Stomach (tissue), 9 donors: ENCODE results near the gene RETREG1. TPM values are rescaled to one million over a fixed set of nuclear protein-coding genes. Genes with fewer than 3 reads are reported as not detected.

Experiments used
- DNase-seq, 2 donors: peaks; one replicate each; pipeline versions ENCODE4 v3.0.0 to v3.0.0-alpha.2; 2013 to 2019
- H3K27ac ChIP-seq, 5 donors: fragments of 200-600 bp in 4 of 5; sonication (generic) in 4 of 5; one replicate each; pipeline ENCODE4 v1.5.1; 2013 to 2019; ENCODE audit warnings: mild to moderate bottlenecking in 1 of 5, moderate library complexity in 1 of 5
- H3K27me3 ChIP-seq, 3 donors: fragments of 200-600 bp; sonication (generic); one replicate each; pipeline ENCODE4 v1.5.1; 2017 to 2019; ENCODE audit warnings: mixed run types in 1 of 3
- H3K36me3 ChIP-seq, 4 donors: fragments of 200-600 bp; sonication (generic); 1 replicate in 3 of 4; 2 replicates in 1 of 4; pipeline ENCODE4 v1.5.1; 2016 to 2019
- H3K4me1 ChIP-seq, 4 donors: fragments of 200-600 bp; sonication (generic); one replicate each; pipeline ENCODE4 v1.5.1; 2016 to 2019
- H3K4me3 ChIP-seq, 4 donors: fragments of 200-600 bp; sonication (generic) in 3 of 4; one replicate each; pipeline ENCODE4 v1.5.1; 2016 to 2019; ENCODE audit warnings: mild to moderate bottlenecking in 1 of 4
- H3K9me3 ChIP-seq, 4 donors: fragments of 200-600 bp; sonication (generic); one replicate each; pipeline ENCODE4 v1.5.1; 2016 to 2019
- CTCF ChIP-seq, 7 experiments: fragments of 450-650 bp in 4 of 7; fragments of 200-600 bp in 3 of 7; sonication (generic) in 3 of 7; IDR thresholded peaks; one replicate each; pipeline ENCODE4 v1.5.1; 2016 to 2019; ENCODE audit warnings: antibody characterized with exemption in 7 of 7, control low read depth in 2 of 7, mild to moderate bottlenecking in 1 of 7
- EP300 ChIP-seq: sonication (generic); formaldehyde crosslinking; IDR thresholded peaks from one replicate; pipeline ENCODE4 v1.6.1; 2017; ENCODE audit warnings: antibody characterized with exemption
- POLR2A ChIP-seq, 4 donors: fragments of 450-650 bp; IDR thresholded peaks; one replicate each; pipeline ENCODE4 v1.6.1; 2016; ENCODE audit warnings: antibody characterized with exemption in 4 of 4, control low read depth in 2 of 4, mild to moderate bottlenecking in 1 of 4, moderate library complexity in 1 of 4
- POLR2AphosphoS5 ChIP-seq, 3 donors: sonication (generic); formaldehyde crosslinking; IDR thresholded peaks; one replicate each; pipeline ENCODE4 v1.6.1; 2016; ENCODE audit warnings: antibody characterized with exemption in 3 of 3
- WGBS, 5 donors: extraction: QIAGEN DNeasy Blood & Tissue Kit in 3 of 5; methylation state at CpG; one replicate each; pipeline versions ENCODE4 v1.1.5 to v1.1.7; 2013 to 2018; 5-methylcytosine and 5-hydroxymethylcytosine counted together
- intact Hi-C: fragments of 100-400 bp; cut with DNase I; formaldehyde crosslinking; loops from one replicate; pipeline ENCODE4 v1.15.1; 2023; ENCODE audit warnings: low total_unique reads
- polyA plus RNA-seq, 3 donors: library from polyadenylated mRNA; stranded (reverse); fragments of 200-250 nt; gene quantifications; one replicate each; pipeline ENCODE4 v1.2.3, GENCODE V29; 2013
- total RNA-seq, 5 donors: library from RNA; depleted of rRNA; stranded (reverse); fragments of >200 nt; gene quantifications; one replicate each; pipeline versions ENCODE4 v1.1.0 to v1.2.3, GENCODE V29; 2014 to 2016
- donor health status: healthy with polysubstance abuse.
- donor health status: Bipolar disorder and iron deficiency.
- donor health status: healthy.

RETREG1 gene
- total and polyA plus RNA-seq, 8 donors: 7.1 to 71.2 (median 23.9) TPM

DNA sequence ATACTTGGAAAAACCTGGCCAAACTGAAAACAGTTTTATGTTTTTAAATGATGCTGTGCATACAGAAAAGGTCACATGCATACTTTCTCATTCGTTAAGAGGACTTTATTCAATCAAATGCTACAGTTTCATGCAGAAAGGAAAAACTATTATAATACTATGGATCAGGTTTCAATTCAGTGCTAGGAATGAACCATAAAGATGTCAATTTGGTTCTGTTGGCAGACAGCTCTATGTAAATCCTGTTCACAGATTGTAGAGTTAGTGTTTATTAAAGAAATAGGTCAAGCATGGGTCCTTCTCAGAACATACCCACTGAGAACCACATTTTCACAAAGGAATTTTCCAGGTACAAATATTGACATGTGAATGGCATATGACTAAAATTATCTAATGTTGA lies 57.1 kb downstream of the RETREG1 start:
- Histone ChIP-seq H3K9me3 (no peaks in the 10 kb centered on the region), H3K27ac (no peak overlapping the region), H3K27me3 (no peaks in the 10 kb centered on the region), H3K36me3 (no peaks in the 10 kb centered on the region), H3K4me1 (no peaks in the 10 kb centered on the region), H3K4me3 (no peak overlapping the region)
- no peak for TF ChIP-seq EP300
- TF ChIP-seq POLR2A (IDR thresholded peaks at IDR 0.05): no peak
- no peak for TF ChIP-seq POLR2AphosphoS5 (IDR thresholded peaks at IDR 0.05)
- no peak for TF ChIP-seq CTCF (IDR thresholded peaks at IDR 0.05)
- WGBS, 5 donors: 49 to 88% (median 59%) methylated on average over 1 of the region's 1 CpG
- intact Hi-C loops: no loop called here
- DNase-seq: no peak

- DNase-seq: no peak
- no peaks in the 10 kb centered on the region for H3K36me3 ChIP-seq
- H3K27me3 ChIP-seq: no peaks in the 10 kb centered on the region
- no peak overlapping the region for H3K4me3 ChIP-seq
- intact Hi-C loops: no loop called here
- H3K4me1 ChIP-seq: no peaks in the 10 kb centered on the region
- TF ChIP-seq POLR2A (IDR thresholded peaks at IDR 0.05): no peak
- TF ChIP-seq POLR2AphosphoS5 (IDR thresholded peaks at IDR 0.05): no peak
- no peak for TF ChIP-seq CTCF (IDR thresholded peaks at IDR 0.05)
- TF ChIP-seq EP300: no peak
- WGBS, 5 donors: 86 to 90% (median 89%) methylated on average over 5 of the region's 5 CpGs
- H3K27ac ChIP-seq: no peak overlapping the region
- no peaks in the 10 kb centered on the region for H3K9me3 ChIP-seq
Measured at GRCh38 chr5:16558984-16559629, 57.7 kb downstream of the RETREG1 start.

- no peak overlapping the region for H3K27ac ChIP-seq
- intact Hi-C loops: no loop called here
- H3K4me3 ChIP-seq: no peak overlapping the region
- H3K4me1 ChIP-seq: peaks cover 0 to 7% (median 2%) of the 10 kb centered on the region in 4 donors
- no peaks in the 10 kb centered on the region for H3K36me3 ChIP-seq
- DNase-seq: no peak
- H3K27me3 ChIP-seq: no peaks in the 10 kb centered on the region
- 83 to 95% (median 93%) methylated on average over 4 of the region's 4 CpGs for WGBS, 5 donors
- TF ChIP-seq POLR2A (IDR thresholded peaks at IDR 0.05): no peak
- TF ChIP-seq POLR2AphosphoS5 (IDR thresholded peaks at IDR 0.05): no peak
- no peak for TF ChIP-seq CTCF (IDR thresholded peaks at IDR 0.05)
- TF ChIP-seq EP300: no peak
- no peaks in the 10 kb centered on the region for H3K9me3 ChIP-seq
Measured at GRCh38 chr5:16557477-16557876, 59.3 kb downstream of the RETREG1 start.

- TF ChIP-seq POLR2AphosphoS5 (IDR thresholded peaks at IDR 0.05) (no peak), CTCF (IDR thresholded peaks at IDR 0.05) (no peak), POLR2A (IDR thresholded peaks at IDR 0.05) (no peak), EP300 (no peak)
- no peak overlapping the region for H3K4me3 ChIP-seq
- H3K27ac ChIP-seq: no peak overlapping the region
- no peaks in the 10 kb centered on the region for H3K9me3 ChIP-seq
- intact Hi-C loops: no loop called here
- H3K27me3 ChIP-seq: no peaks in the 10 kb centered on the region
- 38 to 70% (median 49%) methylated on average over 8 of the region's 8 CpGs for WGBS, 5 donors
- no peaks in the 10 kb centered on the region for H3K36me3 ChIP-seq
- peak in 1 of 2 donors; percentile 58 for DNase-seq
- peaks cover 0 to 16% (median 7%) of the 10 kb centered on the region in 4 donors for H3K4me1 ChIP-seq
Measured at GRCh38 chr5:16554110-16554509, 62.7 kb downstream of the RETREG1 start.
